GM18511 (cell line): ENCODE data around the gene MTREX.

Experiments used
- ATAC-seq: cut with Tn5 transposase; IDR thresholded peaks from one replicate; pipeline ENCODE4 v1.9.1; 2021; ENCODE audit warnings: mild to moderate bottlenecking, moderate library complexity; ENCODE audit not compliant: unreplicated experiment

MTREX gene

DNA sequence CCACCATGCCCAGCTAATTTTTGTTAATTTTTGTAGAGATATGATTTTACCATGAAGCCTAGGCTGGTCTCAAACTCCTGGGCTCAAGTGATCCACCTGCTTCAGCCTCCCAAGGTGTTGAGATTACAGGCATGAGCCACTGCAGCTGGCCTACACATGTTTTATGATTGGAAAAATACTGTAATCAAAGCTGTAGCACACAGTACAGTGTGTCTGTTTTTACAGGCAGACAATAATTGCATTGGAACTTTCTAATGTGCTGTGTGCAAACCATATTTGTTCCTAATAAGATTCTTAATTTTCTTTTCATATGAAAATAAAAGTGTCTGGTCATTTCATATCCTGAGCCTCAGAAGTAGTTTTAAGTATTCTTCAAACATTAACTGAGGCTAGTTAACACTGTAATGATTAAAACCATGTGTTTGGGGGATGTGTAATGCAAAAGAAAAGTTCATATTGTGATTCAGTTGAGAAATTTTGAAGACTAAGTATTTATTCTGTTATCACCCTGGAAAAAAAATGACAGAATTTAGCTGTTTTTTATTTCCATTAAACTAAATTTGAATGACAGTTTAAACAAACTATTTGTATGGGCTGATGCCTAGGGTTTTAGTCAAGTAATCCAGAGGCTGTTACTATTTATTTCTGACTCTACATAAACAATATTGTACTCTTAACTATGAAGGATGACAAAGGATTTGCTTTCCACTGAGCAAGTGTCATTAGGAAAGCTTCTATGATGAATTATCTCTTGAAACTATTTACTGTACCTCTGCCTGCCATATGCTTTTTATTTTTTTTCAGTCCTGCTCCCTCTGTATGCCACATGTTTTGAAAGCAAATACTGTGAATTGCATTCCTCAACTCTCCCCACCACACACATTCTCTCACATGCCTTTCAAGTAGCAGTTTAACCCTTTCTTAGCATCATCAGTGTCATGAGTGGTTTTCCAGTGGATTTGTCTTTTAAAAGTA is 111.5 kb downstream of the MTREX start:
- ATAC-seq: no peak

DNA sequence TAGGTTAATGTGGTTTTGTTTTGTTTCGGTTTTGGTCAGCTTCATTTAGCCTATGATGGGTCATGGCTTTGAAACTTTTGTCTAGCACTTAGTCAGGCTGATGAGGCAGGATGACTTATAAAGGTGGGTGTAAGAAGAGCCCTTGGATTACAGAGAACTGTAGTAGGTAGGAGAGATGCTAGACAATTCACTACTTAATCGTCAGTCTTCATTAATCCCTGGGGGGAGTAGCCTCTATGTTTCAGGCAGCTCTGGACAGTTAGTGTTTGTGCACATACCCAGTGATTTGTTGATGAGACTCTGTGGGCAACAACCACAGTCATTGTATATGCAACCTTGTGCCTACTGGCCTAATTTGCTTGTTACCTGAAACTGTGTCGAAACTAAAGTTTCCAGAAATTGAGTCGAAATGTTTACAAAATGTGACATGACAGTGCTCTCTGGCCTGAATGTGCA is 113.3 kb downstream of the MTREX start:
- ATAC-seq: peak; percentile 93

DNA sequence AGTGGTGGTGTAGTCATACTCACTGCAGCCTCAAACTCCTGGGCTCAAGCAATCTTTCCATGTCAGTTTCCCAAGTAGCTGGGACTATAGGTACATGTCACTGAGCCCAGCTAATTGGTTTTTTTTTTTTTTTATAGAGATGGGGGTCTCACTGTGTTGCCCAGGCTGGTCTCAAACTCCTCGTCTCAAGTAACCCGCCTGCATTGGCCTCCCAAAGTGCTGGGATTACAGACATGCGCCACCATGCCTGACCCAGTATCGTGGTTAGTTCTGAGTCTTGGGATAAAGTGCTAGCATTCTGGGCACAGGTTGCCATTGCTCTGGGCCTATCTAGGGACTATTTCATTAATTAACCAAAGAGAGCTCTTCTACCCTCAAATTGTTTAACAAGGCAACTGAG is 118.7 kb downstream of the MTREX start:
- ATAC-seq: no peak

DNA sequence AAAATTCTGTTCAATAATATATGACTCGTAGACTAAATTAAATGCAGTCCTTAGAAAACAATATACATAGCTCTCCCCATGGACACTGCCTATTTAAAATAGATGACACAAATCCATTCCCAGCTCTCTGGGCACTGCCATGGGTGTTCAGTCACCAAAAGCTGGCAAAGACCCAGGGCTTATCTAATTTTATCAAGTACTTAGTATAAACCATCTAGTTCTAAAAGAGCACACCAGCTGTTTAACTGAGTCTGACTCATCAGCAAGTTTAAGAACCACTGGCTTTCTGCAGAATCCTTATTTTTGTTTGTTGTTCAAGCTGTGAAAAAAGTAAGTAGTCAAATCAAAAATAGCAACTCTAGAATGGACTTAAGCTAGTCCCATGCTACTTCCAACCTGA is 119.4 kb downstream of the MTREX start:
- no peak for ATAC-seq

DNA sequence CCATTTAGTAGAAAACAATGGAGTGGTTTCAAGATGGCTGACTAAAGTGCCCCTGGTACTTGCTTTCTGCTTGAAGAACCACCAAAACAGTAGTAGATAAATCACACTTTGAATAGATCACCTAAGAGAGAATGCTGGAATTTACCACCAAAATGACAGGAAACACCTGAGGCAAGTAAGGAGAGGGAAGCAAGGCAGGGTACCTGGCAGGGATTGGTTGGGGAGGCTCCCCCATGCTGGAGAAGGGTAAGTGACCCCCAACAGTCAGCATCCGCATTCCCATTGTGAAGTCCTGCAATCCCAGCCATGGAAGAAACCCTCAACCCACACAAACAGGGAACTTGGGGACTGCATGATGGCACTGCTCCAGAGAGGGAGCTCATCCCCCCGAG is 121.4 kb downstream of the MTREX start:
- ATAC-seq: no peak

DNA sequence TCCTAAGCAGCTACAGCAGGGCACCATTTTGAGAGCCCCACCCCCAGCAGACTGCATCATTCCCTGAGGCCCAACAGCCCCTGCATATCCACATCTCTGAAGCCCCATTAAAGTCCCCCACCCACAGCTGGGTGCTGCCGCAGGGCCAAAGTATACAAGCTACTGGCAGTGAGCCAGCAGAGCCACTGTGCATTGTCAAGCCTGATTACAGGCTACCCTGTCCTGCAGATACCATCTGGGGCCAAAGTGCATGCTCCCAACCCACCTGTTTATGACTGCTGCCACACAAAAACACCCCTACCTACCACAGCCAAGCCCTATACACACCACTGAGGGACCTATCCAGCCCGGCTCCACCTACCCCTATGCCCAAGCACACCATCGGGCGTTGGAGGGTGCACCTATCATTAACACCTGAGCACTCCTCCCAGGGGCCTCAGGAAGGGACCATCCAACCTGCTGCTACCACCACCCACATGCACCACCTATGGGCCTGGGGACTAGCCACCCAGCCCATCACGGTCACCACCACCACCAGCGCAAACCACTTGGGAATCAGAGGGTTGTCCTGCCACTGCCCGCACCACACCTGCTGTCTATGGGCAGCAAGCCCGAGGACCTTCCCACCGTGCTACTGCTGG is 121.9 kb downstream of the MTREX start:
- no peak for ATAC-seq

DNA sequence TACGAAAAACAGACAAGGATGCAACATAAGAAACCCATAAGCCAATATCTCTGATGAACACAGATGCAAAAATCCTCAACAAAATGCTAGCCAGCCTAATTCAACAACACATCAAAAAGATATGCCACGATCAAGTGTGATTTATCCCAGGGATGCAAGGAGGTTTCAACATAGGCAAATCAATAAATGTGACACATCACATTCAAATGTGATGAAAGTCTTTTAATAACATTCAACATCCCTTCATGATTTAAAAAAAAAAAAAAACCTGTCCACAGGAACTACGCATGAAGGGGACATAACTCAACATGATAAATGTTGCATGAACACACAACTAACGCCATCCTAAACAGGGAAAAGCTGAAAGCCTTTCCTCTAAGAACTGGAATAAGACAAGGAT is 124.8 kb downstream of the MTREX start:
- no peak for ATAC-seq

DNA sequence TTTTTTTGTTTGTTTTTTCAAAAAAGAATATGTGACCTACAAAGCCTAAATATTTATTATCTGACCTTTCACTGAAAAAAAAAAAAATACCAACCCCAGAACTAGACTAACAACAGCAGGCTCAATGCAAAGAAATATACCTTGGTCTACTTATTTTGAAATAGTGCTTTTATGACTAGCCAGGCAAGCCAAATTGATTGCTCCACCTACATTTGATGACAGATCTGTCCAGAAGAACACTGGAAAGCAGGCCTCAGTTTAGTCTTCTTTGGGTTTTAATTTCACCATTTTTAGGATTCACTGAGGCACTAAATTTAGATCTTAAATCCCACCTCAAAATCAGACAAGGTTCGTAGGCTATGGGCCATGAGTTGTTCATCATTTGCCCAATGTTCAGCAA is 129.7 kb downstream of the MTREX start:
- ATAC-seq: no peak

DNA sequence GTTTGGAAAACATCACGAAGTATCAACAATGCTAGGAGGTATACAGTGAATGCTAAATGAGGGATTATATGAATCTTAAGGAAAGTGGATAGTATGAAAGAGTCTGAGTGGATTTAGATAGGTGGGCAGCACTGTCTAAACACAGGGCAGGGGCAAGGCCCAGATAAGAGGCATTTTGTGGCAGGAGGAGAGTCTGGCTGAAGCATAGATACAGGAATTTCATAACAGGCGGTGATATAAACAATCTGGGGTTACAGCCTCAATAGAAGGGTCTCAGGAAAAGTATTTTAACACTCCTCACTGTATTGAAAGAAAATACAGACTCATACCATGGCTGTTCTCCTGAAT is 130.0 kb downstream of the MTREX start:
- ATAC-seq: no peak

DNA sequence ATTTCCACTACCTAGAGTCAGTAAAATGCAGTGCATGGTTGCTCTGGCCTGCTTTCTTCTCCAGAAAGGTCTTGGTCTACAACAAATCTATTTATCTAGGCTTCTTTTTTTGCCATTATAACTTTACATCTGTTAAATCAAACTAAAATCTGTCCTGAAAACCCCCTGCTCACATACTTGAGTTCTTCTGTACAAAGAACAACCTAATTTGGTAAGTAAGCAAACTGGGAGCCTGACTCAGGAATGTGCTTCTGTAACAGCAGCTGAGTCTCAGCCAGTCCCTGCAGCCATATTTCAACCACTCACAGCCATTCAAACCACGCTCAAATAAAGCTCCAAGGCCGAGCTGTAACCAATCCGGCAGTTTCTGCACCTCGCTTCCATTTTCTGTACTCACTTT is 131.2 kb downstream of the MTREX start:
- ATAC-seq: no peak

DNA sequence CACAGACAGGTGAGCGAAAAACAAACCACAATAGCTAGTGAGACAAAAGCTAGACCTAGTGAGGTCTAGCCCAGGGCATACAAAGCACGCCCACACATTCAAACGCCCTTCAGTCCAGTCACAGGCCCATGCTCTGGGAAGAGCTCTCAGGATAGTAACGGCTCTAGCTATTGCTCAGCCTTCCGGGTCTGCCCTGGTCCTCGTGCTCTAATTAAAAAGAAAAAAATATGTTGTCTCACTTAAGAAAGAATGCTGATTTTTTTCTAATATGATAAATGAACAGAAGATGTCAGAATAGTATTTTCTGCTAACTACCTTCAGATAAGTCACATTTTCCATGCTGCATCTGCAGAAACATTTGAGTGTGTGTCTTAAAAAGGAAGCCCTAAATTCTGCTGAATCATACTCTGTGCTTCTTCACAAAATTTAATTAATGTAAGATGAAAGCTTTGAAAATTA is 132.4 kb downstream of the MTREX start:
- ATAC-seq: no peak

DNA sequence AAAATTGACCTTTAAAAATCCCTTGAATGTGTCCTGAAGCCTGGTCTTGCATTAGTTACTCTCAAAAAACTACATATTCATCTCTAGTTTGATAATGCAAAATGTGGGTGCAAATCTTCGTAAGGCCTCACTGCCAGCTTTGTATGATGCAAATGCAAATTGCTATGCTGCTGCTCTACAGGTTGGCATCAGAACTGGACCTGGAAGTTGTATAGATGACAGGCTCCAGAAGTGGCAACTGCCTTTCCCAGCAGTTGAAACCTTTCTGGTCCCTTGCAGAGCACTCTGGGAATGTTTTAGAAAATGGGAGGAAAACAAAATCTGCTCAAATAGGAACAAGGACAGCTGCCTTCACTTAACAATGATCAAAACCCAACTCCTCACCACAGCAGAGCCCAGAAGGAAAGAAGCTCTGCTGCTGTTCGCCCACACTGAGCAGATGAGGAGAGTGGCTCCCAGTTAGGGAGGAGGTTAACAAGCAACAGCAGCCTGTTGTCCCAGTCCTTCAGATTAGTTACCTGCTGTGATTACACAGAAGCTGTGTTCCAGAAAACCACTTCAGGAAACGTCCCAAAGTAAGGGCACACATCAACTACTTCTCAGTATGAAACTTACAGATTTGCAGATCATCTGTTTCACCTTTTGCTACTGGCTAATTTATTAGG is 133.4 kb downstream of the MTREX start:
- ATAC-seq: no peak

DNA sequence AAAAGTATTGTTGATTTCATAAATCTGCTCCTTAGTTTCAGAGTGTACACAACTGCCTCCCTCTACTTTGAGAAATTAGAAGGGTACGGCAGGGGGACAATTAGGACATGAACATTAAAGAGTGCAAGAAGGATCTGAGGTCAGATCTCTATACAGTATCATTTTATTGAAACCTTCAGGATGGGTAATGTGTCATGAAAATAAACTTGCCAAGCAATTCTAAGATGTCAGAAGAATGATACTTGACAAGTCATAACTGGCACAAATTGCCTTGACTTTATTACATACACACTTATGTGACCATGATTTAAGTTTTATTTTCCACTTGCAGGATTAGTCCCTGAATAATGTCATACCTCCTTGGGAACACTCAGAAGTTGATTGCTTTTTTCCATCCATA is 134.2 kb downstream of the MTREX start:
- no peak for ATAC-seq

DNA sequence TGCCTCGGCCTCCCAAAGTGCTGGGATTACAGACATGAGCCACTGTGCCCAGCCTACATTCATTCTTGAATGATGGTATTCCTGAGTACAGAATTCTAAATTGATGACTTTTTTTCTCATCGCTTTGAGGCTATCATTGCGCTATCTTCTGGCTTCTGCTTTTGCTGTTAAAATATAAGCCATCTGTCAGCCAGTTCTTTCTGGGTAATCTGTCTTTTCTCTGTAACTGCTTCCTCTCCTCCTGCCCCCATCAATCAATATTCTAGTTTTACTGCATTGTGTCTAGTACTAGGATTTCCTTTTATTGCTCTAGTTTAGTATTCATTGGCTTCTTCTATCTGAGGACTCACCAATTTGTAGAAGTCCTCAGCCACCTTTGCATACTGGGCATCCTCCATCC is 138.0 kb downstream of the MTREX start:
- ATAC-seq: no peak

DNA sequence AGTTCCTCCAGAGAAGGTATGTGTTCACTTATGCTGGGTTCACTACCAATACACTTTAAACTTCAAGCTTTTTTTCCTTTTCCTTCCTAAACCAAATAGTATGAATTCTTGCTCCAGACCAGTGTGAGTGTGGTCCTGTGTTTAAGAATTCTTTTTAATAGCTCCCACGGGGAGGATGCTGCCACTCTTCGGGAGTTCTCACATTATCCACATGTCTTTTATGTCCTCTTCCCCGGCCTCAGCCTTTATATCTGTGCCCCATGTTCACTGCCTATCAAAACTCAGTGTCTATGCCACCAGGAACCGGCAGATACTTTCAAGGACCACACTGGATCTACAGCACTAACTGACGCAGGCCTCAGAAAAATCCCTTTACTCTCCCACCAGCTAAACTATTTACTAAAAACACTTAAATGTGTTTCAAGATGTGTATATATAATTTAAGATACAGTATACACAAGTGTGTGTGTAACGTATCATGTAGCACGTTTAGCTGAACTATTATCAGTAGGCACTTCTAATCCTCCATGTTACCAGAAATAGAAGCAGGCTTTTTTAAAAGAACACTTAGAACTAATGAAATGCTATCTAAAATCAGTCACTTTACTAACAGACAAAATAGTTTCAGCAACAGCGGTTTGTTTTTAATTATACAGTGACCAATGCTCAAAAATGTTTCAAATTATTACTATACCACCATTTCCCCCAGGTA is 139.0 kb downstream of the MTREX start:
- no peak for ATAC-seq

DNA sequence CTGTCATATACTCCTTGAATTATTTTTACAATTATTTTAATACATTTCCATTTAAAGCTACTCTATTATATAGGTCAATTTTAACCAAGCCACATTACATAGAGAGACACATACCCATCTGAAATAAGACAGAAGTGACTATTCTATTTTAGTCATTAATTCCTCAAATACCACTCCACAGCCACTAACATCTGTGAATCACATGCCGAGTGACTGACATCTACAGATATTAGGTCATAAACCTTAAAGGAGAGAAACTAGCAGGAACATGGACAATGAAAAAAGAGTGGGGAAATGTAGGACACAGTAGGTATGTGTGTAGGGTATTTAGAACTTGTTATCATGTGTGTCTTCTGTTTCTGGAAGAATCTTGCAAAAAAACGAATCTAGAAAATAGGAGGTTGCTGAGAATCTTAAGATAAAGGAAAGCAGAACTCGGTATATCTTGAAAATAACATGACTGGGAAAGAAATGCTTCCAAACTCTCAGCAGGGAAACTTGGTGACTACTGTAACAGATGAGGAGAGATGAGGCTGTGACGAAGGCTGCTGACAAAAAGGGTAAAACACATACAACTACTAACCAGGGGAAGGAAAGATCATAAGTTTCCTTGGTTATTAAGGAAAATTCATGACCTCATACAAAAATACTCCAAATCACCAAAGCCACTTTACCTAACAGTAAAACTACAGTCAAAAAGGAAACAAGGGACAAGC is 142.4 kb downstream of the MTREX start:
- no peak for ATAC-seq

DNA sequence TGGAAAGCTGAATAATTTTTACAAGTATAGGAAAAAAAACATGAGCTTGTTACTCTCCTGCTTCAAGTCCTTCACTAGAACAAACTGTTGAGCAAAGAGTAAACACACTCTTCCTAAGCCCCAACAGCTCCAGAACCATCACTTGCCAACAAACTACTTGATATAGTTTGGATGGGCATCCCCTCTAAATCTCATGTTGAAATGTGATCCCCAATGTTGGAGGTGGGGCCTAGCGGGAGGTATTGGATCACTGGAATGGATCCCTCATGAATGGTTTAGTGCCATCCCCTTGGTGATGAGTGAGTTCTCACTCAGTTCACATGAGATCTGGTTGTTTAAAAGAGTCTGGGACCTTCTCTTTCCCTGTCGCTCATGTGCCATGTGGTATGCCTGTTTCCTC is 144.2 kb downstream of the MTREX start:
- ATAC-seq: no peak

DNA sequence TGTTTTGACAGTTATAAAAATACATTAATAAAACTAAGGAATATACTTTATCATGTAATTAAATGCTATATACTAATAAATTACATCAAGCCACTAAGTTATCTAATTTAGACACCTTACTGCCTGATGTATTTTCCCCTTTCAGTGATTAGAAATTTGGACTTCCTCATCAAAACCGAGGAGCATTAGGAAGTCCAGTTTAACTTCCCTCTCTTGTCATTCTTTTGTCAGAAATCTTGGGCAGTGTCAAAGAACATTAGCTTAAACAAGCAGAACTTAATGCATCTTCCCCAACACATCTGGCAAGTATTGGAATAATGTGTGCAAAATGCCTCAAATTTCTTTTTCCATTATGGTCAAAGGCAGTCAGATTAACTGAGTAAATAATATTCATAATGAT is 145.4 kb downstream of the MTREX start:
- no peak for ATAC-seq

DNA sequence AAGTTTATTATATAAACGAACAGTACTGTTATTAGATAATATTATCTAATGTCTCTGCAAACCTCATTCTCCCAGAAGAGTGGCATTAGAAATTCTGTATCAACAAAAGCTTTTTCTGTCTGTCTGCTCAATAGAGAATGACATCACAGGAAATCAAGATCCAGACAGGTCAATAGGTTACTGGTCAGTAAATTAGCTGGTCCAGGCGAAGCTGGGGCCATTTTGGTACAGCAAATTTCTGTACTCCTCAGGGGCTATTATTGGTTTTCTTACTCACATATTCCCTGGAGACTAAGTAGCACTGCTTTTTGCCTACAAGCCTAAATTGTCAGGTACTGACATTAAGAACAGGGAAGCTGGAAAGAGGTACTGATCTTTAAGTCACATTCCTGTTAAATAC is 146.5 kb downstream of the MTREX start:
- no peak for ATAC-seq

DNA sequence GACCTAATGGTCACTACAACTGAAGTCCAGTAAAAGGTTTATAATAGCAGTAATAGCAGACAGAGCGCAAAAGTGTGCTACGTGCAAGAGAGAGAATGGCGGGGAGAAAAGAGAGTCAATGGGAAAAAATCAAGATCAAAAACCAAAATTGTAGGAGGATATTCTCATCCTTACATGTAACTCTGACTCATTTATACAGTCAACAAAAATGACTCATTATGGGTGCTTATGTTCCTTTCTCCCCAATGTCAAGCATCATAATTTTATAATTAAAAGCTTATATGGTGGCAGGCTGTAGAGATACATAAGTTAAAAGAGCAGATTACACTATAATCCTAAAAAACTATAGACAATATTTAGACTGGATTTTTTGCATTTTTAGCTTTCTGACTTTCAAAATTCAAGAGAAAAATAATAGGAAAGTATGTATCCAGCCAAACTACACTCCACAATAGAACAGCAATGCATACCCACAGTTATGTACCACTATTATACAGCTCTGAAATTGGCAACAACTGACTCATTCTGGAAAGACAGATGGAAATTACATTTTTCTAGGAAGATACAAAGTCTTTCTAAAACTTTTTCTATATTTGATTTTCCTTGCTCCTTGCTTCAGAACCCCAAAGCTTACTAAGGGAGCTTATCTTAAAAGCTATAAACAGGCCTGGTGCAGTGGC is 148.6 kb downstream of the MTREX start:
- no peak for ATAC-seq
